GM18519 (cell line): Measurements from ENCODE around the gene USP48.
"Not testable (repeated sequence)": the region's sequence is repeated elsewhere in the genome, so short reads cannot be mapped to it uniquely, and the experiment has no call there.

ENCODE experiments used
- ATAC-seq: cut with Tn5 transposase; IDR thresholded peaks from one replicate; pipeline ENCODE4 v1.9.1; 2021; ENCODE audit warnings: mild to moderate bottlenecking, moderate library complexity; ENCODE audit not compliant: unreplicated experiment, low FRiP score

Gene USP48

GRCh38 chr1:21775985-21776562 is 6.9 kb downstream of the USP48 start:
- no peak for ATAC-seq

DNA sequence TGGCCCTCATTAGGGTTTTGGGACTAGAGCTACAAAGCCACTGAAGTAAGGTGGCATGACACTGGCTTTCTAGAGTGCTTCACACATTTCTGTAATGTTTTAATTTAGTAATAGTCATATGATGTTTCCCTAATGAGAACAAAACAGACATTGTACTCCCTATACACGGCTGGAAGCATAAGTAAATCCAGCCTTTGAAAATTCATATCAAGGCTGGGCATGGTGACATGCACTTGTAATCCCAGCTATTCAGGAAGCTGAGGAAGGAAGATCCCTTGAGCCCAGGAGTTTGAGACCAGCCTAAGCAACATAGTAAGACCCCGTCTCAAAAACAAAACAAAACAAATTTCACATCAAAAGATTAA is 7.4 kb downstream of the USP48 start:
- ATAC-seq, result no peak

DNA sequence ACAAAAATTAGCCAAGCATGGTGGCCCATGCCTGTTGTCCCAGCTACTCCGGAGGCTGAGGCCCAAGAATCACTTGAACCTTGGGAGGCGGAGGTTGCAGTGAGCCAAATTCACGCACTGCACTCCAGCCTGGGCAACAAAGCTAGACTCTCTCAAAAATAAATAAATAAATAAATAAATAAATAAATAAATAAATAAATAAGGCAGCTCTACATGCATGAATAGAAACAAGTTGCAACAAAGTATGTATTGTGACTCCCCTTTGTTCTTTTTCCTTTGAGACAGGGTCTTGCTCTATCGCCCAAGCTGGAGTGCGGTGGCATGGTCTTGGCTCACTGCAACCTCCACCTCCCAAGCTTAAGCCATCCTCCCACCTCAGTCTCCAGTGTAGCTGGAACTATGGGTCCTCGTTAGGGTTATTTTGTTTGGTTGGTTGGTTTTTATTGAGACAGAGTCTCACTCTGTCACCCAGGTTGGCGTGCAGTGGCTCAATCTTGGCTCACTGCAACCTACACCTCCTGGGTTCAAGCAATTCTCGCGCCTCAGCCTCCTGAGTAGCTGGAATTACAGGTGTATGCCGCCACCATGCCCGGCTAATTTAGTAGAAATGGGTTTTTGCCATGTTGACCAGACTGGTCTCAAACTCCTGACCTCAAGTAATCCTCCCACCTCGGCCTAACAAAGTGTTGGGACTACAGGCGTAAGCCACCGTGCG is 8.0 kb downstream of the USP48 start:
- no peak for ATAC-seq

DNA sequence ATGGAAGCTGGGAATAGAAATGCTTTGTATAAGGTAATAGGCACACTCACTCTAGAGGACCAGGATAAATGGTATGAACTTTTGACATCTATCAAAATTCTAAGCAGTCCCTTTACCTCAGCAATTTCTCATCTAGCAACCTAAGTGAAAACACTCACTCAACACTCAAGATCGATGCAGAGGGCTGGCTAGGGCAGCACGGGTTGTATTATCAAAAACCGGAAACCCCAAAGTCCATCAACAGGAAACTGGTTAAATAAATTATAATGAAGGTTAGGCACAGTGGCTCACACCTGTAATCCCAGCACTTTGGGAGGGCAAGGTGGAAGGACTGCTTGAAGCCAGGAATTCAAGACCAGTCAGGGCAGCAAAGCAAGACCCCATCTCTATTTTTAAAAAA is 9.4 kb downstream of the USP48 start:
- ATAC-seq, result no peak

DNA sequence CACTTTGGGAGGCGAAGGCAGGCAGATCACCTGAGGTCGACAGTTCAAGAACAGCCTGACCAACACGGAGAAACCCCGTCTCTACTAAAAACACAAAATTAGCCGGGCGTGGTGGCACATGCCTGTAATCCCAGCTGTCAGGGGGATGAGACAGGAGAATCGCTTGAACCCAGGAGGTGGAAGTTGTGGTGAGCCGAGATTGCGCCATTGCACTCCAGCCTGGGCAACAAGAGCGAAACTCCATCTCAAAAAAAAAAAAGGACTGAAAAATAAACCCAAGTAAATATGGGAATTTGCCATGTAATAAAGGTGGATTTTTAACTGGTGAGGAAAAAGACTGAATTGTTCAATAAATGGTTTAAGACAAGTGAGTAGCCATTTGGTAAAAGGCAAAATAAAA is 11.3 kb downstream of the USP48 start:
- not testable (repeated sequence) for ATAC-seq

GRCh38 chr1:21770602-21771001 is 12.3 kb downstream of the USP48 start:
- not testable (repeated sequence) for ATAC-seq

GRCh38 chr1:21770201-21770600 is 12.7 kb downstream of the USP48 start:
- ATAC-seq, result no peak

DNA sequence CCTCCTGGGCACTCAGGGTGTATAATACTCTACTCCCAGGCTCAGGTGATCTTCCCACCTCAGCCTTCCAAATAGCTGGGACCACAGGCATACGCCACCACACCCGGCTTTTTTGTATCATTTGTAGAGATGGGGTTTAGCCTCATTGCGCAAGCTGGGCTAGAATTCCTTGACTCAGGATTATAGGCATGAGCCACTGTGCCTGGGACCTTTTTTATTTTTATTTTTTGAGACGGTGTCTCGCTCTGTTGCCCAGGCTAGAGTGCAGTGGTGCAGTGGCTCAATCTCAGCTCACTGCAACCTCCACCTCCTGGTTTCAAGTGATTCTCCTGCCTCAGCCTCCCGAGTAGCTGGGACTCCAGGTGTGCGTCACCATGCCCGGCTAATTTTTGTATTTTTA is 15.8 kb downstream of the USP48 start:
- not testable (repeated sequence) for ATAC-seq

- no peak for ATAC-seq
Observed at GRCh38 chr1:21766210-21766609, 16.7 kb downstream of the USP48 start.

DNA sequence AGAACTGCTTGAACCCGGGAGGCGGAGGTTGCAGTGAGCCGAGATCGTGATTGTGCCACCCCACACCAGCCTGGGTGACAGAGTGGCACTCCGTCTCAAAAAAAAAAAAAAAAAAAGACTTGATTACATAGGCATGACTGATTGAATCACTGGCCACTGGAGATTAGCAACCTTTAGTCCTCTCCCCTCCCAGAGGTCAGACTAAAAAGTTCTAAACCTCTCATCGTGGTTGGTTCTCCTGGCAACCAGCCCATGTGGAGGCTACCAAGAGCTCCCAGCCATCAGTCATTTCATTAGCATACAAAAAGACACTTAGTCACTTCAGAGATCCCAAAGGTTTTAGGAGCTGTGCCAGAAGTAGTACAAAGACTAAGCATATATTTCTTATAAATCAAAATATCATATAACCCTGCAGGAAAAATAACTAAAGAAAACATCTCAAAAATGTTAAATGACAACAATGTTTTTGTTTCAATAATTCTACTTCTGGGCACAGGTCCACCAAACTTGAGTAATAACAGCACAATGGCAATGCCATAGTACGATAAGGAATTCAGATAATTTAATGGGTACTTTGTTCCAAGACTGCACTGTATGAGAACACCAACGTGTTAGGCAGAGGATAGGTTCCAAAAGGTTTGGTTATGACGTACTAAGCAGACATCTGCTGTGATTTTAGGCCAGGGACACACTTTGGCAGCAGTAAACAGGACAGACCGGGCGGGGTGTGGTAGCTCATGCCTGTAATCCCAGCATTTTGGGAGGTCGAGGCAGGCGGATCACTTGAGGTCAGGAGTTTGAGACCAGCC is 18.1 kb downstream of the USP48 start:
- no peak for ATAC-seq

- ATAC-seq, result no peak
Observed at GRCh38 chr1:21763694-21764419, 19.1 kb downstream of the USP48 start.

GRCh38 chr1:21763236-21763635 is 19.7 kb downstream of the USP48 start:
- no peak for ATAC-seq

DNA sequence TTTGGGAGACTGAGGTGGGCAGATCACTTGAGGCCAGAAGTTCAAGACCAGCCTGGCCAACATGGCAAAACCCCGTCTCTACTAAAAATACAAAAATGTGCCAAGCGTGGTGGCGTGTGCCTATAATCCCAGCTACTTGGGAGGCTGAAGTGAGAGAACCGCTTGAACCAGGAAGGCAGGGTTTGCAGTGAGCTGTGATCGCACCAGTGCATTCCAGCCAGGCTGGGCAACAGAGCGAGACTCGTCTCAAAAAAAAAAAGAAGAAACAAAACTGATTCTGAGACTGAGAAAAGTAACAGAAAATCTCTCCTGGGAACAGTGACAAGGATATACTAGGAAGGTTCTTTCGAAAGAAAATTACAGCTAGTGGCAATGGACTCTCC is 20.9 kb downstream of the USP48 start:
- no peak for ATAC-seq

DNA sequence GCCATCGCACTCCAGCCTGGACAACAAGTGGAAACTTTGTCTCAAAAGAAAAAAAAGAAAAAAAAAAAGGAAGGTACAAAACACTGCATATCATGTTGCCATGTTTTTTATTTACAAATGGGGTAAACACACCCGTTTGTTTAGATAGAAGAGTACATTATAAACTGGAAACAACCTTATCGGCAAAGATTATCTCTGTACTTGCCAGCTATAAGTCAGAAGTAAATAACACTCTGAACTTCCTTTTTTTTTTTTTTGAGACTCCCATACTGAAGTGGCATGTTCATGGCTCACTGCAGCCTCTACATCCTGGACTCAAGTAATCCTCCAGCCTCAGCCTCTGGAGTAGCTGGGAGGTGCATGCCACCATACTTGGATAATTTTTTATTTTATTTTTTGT is 21.9 kb downstream of the USP48 start:
- ATAC-seq, result no peak

DNA sequence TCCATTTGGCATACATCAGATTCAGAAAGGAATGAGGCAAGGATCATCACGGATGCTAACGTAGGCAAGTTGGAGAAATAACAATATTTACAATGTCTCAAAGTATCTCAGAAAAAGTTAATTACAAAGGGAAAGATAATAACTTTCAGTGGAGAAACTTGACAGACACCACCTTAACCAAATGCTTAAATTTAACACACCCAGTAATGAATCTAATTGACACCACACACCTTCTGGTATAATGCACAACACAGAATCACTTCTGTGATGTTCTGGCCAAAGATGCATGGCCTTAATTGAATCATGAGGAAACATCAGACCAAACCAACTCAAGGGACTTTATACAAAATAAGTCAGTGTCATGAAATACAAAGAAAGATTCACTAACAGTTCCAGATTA is 23.1 kb downstream of the USP48 start:
- ATAC-seq, result no peak

DNA sequence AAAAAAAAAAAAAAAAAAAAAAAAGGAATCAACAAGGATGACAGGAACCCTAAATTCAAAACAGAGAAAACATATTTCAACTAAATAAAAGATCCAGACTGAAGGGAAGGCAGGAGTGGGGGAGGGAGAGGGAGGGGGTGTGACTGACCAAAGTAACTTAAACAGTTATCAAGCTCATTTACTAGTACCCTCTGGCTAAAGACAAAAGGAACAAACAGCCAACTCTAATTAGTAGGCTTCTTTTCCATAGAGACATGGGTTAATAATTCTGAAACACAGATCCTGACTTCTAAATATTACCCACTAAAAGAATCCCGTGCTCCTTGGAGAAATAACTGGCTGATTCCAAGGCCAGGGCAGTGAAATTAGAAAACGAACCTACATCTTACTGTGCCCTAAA is 23.8 kb downstream of the USP48 start:
- ATAC-seq, result no peak

DNA sequence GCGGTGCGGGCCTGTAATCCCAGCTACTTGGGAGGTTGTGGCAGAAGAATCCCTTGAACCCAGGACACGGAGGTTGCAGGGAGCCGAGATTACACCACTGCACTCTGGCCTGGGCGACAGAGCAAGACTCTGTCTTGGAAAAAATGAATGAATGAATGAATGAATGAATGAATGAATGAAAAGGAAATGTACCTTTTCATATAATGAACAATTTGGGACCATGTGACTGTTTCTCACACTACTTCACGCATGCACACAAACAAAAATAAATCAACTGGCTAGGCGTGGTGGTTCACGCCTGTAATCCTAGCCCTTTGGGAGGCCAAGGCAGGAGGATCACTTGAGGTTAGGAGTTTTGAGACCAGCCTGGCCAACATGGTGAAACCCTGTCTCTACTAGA is 24.3 kb downstream of the USP48 start:
- ATAC-seq, result no peak

GRCh38 chr1:21756393-21757089 is 26.4 kb downstream of the USP48 start:
- ATAC-seq, result no peak

- ATAC-seq, result no peak
Observed at GRCh38 chr1:21755067-21755466, 27.9 kb downstream of the USP48 start.

GRCh38 chr1:21754583-21754982 is 28.4 kb downstream of the USP48 start:
- ATAC-seq, result no peak

- ATAC-seq, result no peak
Observed at GRCh38 chr1:21752186-21752585, 30.8 kb downstream of the USP48 start.
